ENCODE results near the gene SYNGR4.
A peak's percentile ranks its signal among the peaks of the same experiment; 100 is the strongest.
"Not testable (repeated sequence)": the region's sequence is repeated elsewhere in the genome, so short reads cannot be mapped to it uniquely, and the experiment has no call there.

Gene SYNGR4

DNA sequence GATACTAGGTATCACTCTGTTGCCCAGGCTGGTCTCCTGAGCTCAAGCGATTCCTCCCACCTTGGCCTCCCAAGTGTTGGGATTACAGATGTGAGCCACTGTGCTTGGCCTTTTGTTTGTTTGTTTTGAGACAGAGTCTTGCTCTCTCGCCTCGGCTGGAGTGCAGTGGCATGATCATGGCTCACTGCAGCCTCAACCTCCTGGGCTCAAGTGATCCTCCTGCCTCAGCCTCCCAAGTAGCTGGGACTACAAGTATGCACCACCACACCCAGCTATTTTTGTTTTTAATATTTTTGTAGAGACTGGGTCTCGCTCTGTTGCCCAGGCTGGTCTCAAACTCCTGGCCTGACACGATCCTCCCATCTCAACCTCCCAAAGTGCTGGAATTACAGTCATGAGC is 7.6 kb downstream of the SYNGR4 start:
- not testable (repeated sequence) for DNase-seq (ENCODE audit: low spot score)

DNA sequence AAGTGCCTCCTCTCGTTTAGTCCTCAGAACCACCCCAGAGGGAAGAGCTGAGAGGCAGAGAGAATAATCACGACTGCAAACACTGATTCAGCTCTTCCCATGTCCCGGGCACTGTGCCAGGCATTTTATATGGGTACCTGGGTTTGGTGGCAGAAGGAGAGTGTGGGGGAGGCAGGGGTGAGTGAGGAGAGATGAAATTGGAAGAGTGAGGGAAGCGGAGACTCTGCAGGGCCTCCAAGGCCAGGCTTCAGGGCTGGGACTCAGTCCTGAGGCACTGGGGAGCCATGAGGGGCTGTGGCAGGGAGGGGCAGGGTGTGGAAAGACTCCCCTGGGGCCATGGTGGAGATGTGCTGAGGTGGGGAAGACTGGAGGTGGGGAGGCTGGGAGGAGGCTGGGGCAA is 8.7 kb downstream of the SYNGR4 start:
- no peak for DNase-seq (ENCODE audit: low spot score)

- DNase-seq (ENCODE audit: low spot score), result no peak
These were observed 9.4 kb downstream of the SYNGR4 start for GRCh38 chr19:48373567-48373966.

- no peak for DNase-seq (ENCODE audit: low spot score)
These were observed 14.0 kb downstream of the SYNGR4 start for GRCh38 chr19:48378194-48378570.

- DNase-seq (ENCODE audit: low spot score), result no peak
These were observed 14.9 kb downstream of the SYNGR4 start for GRCh38 chr19:48379058-48379457.

GRCh38 chr19:48381178-48381950 is 17.2 kb downstream of the SYNGR4 start:
- DNase-seq (ENCODE audit: low spot score), result no peak

GRCh38 chr19:48382286-48382685 is 18.1 kb downstream of the SYNGR4 start:
- DNase-seq (ENCODE audit: low spot score), result no peak

- DNase-seq (ENCODE audit: low spot score), result no peak
These were observed 21.4 kb downstream of the SYNGR4 start for GRCh38 chr19:48385461-48386087.

DNA sequence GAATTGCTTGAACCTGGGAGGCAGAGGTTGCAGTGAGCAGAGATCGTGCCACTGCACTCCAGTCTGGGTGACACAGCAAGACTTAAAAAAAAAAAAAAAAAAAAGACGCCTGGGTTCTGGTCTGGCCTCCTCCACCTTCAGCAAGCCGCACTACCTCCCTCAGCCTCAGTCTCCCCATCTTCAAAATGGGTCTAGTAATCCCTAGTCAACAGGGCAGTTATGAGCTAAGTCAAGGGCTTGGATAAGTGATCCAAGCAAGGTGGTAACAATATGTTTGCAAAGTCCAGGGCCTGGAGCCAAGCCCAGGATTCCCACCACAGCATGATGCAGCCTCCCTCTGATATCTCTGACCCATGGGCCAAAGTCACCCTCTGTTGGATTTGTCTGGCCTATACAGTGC is 22.8 kb downstream of the SYNGR4 start:
- no peak for DNase-seq (ENCODE audit: low spot score)

DNA sequence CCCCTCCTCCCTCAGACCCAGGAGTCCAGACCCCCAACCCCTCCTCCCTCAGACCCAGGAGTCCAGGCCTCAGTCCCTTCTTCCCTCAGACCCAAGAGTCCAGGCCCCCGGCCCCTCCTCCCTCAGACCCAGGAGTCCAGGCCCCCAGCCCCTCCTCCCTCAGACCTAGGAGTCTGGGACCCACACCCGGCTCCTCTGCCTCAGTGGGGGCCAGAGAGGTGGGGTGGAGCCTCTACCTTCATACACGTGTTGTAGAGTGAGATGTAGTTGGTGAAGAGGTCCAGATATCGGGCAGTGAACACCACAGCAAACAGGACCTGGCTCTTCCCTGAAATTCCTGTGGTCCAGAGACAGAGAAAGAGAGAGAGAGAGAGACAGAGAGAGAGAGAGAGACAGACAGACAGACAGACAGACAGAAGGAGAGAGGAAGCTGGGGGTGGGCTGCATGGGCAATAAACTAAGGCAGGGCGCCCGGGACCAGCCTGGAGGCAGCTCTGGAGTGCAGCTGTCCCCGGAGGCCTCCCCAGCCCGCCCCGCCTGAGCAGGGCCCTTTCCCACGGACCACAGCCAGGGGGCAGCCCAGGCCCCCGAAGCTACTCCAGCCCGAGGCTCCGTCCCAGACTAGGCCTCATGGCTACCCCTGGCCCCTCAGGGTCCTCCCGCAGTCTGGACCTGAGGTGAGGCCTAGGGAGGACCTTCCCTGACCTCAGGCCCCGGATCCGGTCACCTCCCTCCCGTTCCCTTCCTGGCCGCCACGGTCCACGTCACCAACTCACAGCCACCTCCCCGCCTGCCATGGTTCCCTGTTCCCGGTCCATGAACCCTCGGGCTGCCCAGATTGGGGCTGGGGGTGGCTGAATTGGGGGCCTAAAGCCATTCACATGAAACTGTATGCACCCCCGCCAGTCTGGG is 26.3 kb downstream of the SYNGR4 start:
- DNase-seq (ENCODE audit: low spot score), result peak; percentile 38

DNA sequence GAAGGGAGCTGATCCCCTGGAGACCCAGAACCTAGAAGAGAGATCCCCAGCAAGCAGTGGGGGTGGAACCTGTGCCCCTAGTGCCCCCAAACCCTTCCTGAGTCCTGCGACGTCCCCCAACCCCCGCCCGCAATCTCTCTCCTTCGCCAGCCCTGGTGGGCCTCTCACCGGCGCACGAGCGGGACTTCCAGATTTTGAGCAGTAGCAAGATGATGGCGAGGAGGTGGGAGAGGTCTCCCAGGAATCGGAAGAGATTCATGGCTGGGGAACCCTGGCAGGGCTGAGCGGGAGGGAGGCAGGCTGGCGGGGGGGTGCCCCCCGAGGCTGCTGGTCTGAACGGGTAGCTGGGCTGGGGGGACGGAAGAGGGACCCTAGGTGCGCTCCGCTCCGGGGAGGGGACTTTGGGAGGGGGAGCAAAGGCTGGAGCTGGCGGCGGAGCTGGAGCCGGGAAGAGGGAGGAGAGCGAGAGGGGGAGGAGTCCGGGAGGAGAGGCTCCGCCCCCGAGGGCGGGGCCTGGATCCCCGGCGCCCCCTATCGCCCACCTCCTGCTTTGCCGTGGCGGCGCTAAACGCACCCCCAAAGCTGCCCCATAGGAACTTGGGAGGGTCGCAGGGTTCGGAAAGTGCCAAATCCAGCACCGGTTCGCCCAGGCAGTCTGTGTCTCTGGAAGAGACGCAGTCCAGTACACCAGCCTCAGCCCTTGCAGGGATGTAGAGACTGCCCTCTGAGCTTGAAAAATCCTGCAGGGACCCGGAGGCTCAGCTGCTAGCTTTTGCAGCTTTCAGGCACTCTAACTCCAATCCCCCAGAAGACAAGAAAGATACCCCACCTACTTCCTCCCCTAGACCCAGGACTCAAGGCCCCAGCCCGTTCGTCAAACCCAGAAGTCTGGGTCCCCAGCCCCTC is 27.2 kb downstream of the SYNGR4 start, which contains the start of gene KDELR1:
Gene KDELR1, minus strand, starts transcription at position 452 of the 906 bp plus-strand sequence. Its CDS starts 193 bp downstream, at position 259.
- DNase-seq (ENCODE audit: low spot score), result peak; percentile 82

GRCh38 chr19:48392006-48392344 is 27.8 kb downstream of the SYNGR4 start:
- not testable (repeated sequence) for DNase-seq (ENCODE audit: low spot score)

DNA sequence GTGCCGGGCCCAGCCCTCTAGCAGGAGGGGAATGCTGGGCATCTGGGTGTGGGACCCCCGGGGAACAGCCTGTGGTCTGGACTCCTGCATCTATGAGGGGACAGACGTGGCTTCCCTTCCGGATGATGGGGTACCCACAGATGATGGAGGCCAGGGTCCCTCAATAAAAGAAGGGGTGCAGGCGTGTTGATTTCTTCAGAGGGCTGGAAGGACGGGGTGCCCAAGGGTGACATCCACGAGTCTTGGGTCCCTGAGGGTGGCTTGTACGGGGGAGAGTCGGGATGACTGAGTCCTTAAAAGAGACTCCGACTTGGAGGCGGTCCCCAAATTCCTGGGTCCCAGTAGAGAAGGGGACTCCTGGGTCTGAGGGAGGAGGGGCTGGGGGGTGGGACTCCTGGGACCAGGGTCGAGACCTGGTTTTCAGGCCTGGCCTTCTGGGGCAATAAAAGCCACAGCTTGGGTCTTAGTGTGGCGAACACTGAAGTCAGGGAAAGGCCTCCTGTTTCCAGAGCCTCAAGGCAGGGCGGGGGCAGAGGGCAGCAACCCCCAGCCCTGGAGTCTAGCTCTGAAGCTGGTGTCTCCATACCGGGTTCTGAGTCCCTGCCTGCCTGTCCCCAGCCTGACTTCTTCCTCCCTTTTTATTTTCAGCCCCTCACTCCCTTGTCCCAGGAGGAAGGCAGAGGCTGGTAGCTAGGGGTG is 28.8 kb downstream of the SYNGR4 start:
- no peak for DNase-seq (ENCODE audit: low spot score)

DNA sequence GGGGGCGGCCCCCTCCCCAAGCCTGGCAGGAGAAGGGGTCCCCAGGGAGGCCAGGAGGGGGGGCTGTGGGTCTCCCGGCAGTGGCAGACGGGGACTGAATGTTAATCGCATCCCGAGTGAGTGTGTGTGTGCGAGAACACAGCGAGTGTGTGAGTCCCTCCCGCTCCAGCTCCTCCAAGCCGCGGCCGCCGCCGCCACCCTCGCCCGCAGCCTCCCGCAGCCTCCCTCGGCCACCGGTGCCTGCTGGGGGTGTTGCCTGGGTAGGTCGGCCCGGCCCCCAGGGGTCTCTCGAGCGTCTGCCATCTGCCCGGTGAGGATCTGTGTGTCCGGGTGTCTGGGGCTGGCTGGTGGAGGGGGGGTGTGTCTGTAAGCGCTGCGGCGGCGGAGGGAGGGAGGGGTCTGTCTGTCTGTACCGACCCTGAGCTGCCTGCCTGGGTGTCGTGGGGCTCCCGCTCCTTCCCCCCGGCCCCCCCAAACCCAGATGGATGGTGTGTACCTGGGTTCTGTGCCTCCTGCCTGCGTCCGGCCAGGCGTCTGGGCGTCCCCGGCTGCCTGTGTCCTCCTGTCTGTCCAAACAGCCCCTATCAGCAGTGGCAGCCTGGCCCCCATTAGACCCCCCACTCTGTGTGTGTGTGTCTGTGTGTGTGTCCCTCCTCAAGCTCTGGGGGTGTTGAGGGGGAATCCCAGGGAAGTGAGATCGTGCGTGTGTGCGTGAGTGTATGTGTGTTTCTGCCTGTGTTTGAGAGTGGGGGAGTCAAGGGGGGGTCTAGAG is 29.6 kb downstream of the SYNGR4 start, which contains the start of gene GRIN2D:
Gene GRIN2D, plus strand, starts transcription at position 110 of the 772 bp plus-strand sequence. CDS start 4,725 bp downstream, outside the sequence.
- no peak for DNase-seq (ENCODE audit: low spot score)

DNA sequence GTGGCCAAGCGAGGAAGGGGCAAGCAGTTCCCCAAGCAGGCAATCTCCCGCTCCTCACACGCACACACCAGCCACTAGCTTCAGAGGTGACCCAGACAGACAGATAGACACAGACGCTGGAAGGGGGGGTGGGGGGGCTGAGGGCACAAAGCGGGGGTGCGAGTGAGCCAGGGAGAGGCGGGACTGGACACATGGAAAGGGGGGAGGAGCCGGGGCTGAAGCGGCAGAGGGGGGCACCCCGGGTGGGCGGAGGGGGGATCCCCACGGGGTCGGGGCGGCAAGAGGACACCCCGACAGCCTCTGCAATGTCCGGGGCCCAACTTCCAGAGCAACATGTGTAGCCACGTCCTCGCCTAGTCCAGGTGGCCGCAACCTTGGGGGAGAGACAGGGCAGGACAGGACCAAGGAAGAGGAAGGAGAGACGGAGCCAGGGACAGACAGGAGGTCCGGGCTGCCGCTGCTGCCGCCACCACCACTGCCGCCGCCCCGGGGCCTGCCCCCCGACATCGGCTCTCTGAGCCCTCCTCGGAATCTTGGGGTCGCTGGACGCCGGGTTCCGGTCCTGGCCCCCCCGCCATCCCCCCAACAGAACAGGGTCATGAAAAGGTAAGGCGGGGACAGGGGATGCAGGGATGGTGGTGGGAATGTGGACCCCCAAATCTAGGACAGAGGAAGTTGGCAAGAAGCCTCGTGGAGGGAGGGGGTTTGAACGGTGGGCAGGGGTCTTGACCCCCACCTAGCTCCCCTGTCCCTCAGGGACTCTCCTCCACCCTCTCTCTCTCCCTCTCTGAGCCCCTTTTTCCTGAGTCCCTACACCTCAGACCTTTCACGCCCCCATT is 30.4 kb downstream of the SYNGR4 start:
- DNase-seq (ENCODE audit: low spot score), result no peak

DNA sequence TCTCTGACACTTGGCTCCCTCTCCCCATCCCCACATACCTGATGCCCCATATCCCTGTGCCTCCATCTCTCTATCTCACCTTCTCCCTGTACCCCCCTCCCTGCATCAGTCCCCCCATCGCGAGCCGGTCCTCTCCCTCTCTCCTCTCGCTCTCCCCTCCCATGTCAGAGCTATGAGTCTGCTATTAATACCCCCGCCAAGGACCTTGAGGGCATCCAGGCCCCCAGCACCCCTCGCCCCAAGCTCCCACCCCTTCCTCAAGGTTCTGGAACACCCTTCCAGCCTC is 30.9 kb downstream of the SYNGR4 start:
- DNase-seq (ENCODE audit: low spot score), result no peak

DNA sequence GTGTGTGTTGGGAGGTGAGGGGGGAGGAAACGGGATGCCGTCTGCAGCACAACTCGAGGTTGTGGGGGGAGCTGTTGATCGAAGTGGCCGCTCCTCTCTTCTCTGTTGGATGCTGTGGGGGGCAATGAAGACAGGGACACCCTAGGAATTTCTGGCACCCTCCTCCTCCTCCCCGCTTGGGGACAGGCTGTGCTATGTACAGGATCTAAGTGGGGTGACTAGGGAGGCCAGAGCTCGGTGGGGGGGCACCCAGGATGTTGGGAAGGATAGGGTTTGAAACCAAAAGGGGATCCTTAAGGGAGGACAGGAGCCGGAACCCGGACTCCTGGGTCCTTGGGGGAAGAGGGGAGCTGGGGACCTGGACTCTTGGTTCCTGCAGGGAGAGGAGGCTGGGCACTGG is 31.3 kb downstream of the SYNGR4 start:
- DNase-seq (ENCODE audit: low spot score), result no peak

DNA sequence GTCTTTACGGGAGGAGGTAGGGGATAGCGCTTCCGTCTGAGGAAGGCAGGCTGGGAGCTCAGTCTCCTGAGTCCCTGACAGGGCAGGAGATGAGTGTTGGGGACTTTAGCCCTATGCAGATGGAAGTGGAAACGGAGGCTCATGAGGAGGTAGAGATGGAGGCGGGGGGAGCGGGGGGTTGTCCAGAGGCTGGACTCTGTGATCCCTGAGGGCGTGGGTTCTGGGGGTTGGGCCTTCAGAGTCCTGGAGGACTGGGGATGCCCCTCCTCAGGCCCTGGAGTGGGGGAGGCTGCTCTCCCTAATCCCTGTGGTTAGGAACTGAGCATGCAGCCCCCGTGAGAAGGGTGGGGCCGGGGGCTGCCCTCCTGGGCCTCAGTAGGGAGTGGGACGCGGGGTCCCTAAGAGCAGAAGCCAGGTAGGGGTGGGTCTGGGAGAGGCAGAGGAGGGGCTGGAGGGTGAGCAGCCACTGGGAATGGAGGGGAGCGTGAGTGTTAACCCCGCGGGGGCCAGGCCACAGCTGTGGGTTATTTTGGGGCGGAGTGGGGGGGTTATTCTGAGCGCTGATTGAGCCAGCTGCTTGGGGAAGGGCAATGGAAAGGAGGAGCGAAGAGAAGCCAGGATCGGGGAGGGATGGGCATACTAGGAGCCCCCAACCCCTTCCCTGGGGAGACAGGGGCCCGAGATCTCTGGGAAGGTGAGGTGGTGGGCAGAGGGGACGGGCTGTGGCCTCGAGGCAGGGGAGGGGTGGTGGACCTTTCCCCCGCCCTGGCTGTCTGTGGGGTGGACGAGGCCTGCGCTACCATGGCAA is 32.1 kb downstream of the SYNGR4 start:
- DNase-seq (ENCODE audit: low spot score), result no peak

GRCh38 chr19:48396824-48397176 is 32.6 kb downstream of the SYNGR4 start:
- no peak for DNase-seq (ENCODE audit: low spot score)

All from globus pallidus (tissue), 1 donor.